MCF 10A (cell line): ENCODE measurements around the gene CEL. TPM values are rescaled to one million over a fixed set of nuclear protein-coding genes. Genes with fewer than 3 reads are reported as not detected.

ENCODE experiments used
- BruUV-seq: library from RNA; stranded (reverse); fragments of 400-500 nt; replicated peaks from 2 replicates; lab custom pipeline; 2021; lab: Mats Ljungman, UMichigan
- CTCF ChIA-PET: fragments of 300-600 bp; sonication (Branson Sonifier 250); formaldehyde crosslinking; extraction: SDS; loops from one replicate; lab custom pipeline; 2021; ENCODE audit warnings: antibody characterized with exemption, inconsistent platforms; lab: Yijun Ruan, JAX
- POLR2A ChIA-PET: fragments of 300-600, 350-650 bp; sonication (Branson Sonifier 250); formaldehyde crosslinking; extraction: SDS; loops from one replicate; lab custom pipeline; 2020; ENCODE audit warnings: antibody characterized with exemption, inconsistent platforms; lab: Yijun Ruan, JAX
- DNase-seq: peaks from one replicate; pipeline ENCODE4 v3.0.0-alpha.2; 2018; ENCODE audit not compliant: unreplicated experiment
- H3K27ac Mint-ChIP-seq: one replicate; pipeline ENCODE4 v1.8.0; 2022; ENCODE audit warnings: mild to moderate bottlenecking, low read depth, mixed read lengths; ENCODE audit not compliant: unreplicated experiment
- H3K27me3 Mint-ChIP-seq: one replicate; pipeline ENCODE4 v1.8.0; 2022; ENCODE audit warnings: mixed read lengths; ENCODE audit not compliant: insufficient read depth, unreplicated experiment
- H3K36me3 Mint-ChIP-seq: one replicate; pipeline ENCODE4 v1.8.0; 2022; ENCODE audit warnings: mild to moderate bottlenecking, moderate library complexity, mixed read lengths; ENCODE audit not compliant: insufficient read depth, unreplicated experiment
- H3K4me1 Mint-ChIP-seq: one replicate; pipeline ENCODE4 v1.8.0; 2022; ENCODE audit warnings: mixed read lengths; ENCODE audit not compliant: insufficient read depth, unreplicated experiment
- H3K4me3 Mint-ChIP-seq: one replicate; pipeline ENCODE4 v1.8.0; 2022; ENCODE audit warnings: mild to moderate bottlenecking, moderate library complexity, mixed read lengths; ENCODE audit not compliant: unreplicated experiment
- H3K9me3 Mint-ChIP-seq: one replicate; pipeline ENCODE4 v1.8.0; 2022; ENCODE audit warnings: mixed read lengths; ENCODE audit not compliant: unreplicated experiment
- CTCF ChIP-seq: fragments of 200-600 bp; IDR thresholded peaks from one replicate; pipeline ENCODE4 v1.8.0; 2022; ENCODE audit warnings: antibody characterized with exemption, mild to moderate bottlenecking; ENCODE audit not compliant: unreplicated experiment
- intact Hi-C: fragments of 100-400 bp; cut with micrococcal nuclease; formaldehyde crosslinking; loops from 2 replicates; pipeline ENCODE4 v1.14.1; 2022
- total RNA-seq: library from RNA; stranded (reverse); gene quantifications from 2 replicates; pipeline ENCODE4 v1.2.3, GENCODE V29; 2022

Gene CEL
- total RNA-seq, 1 experiment from 2014 or later: 1.9 TPM

GRCh38 chr9:133045132-133045531, 16.6 kb upstream of the CEL start:
- no peaks in the 10 kb centered on the region for H3K9me3 Mint-ChIP-seq
- no peaks in the 10 kb centered on the region for H3K27me3 Mint-ChIP-seq
- no peak overlapping the region for H3K27ac Mint-ChIP-seq
- H3K4me1 Mint-ChIP-seq: no peaks in the 10 kb centered on the region
- no peak overlapping the region for H3K4me3 Mint-ChIP-seq
- BruUV-seq: no TSS peak
- POLR2A ChIA-PET: no interaction called here
- no peak for TF ChIP-seq CTCF
- DNase-seq: no peak
- intact Hi-C loops: no loop called here
- CTCF ChIA-PET: interaction anchor here (0.6 to 1.4 kb wide), 4 partner anchors 12 to 1696 kb away, joined by 3 to 7 read pairs (median 4); no protein-coding TSS in a partner anchor
- H3K36me3 Mint-ChIP-seq: peaks cover 49% of the 10 kb centered on the region

DNA sequence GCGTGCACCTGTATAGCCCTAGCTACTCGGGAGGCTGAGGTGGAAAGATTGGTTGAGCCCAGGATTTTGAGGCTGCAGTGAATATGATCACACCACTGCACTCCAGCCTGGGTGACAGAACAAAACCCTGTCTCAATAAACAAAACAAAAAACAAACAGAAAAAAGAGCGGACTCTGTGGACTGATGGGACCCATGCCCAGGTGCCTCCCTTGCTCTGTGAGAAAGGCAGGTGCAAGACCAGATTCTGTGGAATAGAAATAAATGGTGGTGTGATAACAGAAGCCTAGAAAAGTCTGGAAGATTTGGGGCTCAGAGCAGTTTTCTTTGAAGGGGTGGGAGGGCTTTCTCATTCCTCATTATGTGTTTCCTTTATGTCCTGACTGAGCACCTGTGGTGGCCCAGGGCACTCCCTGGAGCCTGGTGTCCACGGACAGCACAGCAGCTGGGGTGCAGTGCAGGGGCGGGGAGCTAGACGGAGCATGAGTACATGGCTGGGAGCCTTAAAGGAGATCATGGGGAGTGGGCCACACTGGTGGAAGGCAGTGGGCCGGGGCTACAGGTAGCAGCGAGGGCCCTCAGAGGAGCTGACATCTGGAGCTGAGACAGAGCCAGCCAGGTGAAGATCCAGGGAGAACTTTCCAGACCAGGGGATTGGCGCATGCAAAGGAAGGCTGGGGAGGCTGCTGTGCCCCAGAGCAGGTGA, 15.4 kb upstream of the CEL start:
- no TSS peak for BruUV-seq
- Mint-ChIP-seq H3K4me1 (no peaks in the 10 kb centered on the region), H3K27me3 (no peaks in the 10 kb centered on the region), H3K27ac (no peak overlapping the region), H3K36me3 (peaks cover 51% of the 10 kb centered on the region), H3K9me3 (no peaks in the 10 kb centered on the region), H3K4me3 (no peak overlapping the region)
- POLR2A ChIA-PET: interaction anchor here (1.6 kb wide), 1 partner anchor 15 kb away, joined by 7 read pairs; the partner anchor contains the start of gene GTF3C5
- CTCF ChIA-PET: interaction anchor here (1.3 to 1.4 kb wide), 2 partner anchors 98 to 100 kb away, joined by 4 to 7 read pairs; no protein-coding TSS in a partner anchor
- TF ChIP-seq CTCF: no peak
- DNase-seq: no peak
- intact Hi-C loops: no loop called here

- no peaks in the 10 kb centered on the region for H3K27me3 Mint-ChIP-seq
- no TSS peak for BruUV-seq
- no peak for TF ChIP-seq CTCF
- H3K27ac Mint-ChIP-seq: no peak overlapping the region
- H3K9me3 Mint-ChIP-seq: no peaks in the 10 kb centered on the region
- no peaks in the 10 kb centered on the region for H3K4me1 Mint-ChIP-seq
- intact Hi-C loops: no loop called here
- H3K36me3 Mint-ChIP-seq: peaks cover 56% of the 10 kb centered on the region
- H3K4me3 Mint-ChIP-seq: no peak overlapping the region
- ChIA-PET CTCF (interaction anchor here (1.3 kb wide), 1 partner anchor 100 kb away, joined by 4 read pairs; no protein-coding TSS in a partner anchor), POLR2A (interaction anchor here (1.6 kb wide), 1 partner anchor 16 kb away, joined by 7 read pairs; the partner anchor contains the start of gene GTF3C5)
- DNase-seq: no peak
Observed at GRCh38 chr9:133046900-133047295, 14.9 kb upstream of the CEL start.

GRCh38 chr9:133048595-133048994, 13.2 kb upstream of the CEL start:
- ChIA-PET POLR2A (interaction anchor here (1.0 kb wide), 1 partner anchor 96 kb away, joined by 5 read pairs; no protein-coding TSS in a partner anchor), CTCF (interaction anchor here (0.6 to 2.8 kb wide), 8 partner anchors 10 to 99 kb away, joined by 3 to 13 read pairs (median 4); no protein-coding TSS in a partner anchor)
- no peaks in the 10 kb centered on the region for H3K4me1 Mint-ChIP-seq
- H3K27me3 Mint-ChIP-seq: no peaks in the 10 kb centered on the region
- no TSS peak for BruUV-seq
- H3K27ac Mint-ChIP-seq: no peak overlapping the region
- peak; percentile 36 for TF ChIP-seq CTCF
- peaks cover 59% of the 10 kb centered on the region for H3K36me3 Mint-ChIP-seq
- H3K4me3 Mint-ChIP-seq: no peak overlapping the region
- intact Hi-C loops: loop anchor here (1.0 kb wide), 1 partner anchor 96 kb away; no protein-coding TSS in a partner anchor
- no peaks in the 10 kb centered on the region for H3K9me3 Mint-ChIP-seq
- no peak for DNase-seq
